GM23248 (cell line): Measurements from ENCODE around the gene STMP1.

ENCODE experiments used
- EZH2 ChIP-seq: fragments of 200-600 bp; sonication (generic); IDR thresholded peaks from 2 replicates; pipeline ENCODE4 v1.6.1; 2018; ENCODE audit warnings: antibody characterized with exemption, mild to moderate bottlenecking; ENCODE audit not compliant: insufficient read depth, poor library complexity, severe bottlenecking
- EZH2phosphoT487 ChIP-seq: fragments of 200-600 bp; sonication (generic); IDR thresholded peaks from 2 replicates; pipeline ENCODE4 v1.6.1; 2018; ENCODE audit warnings: antibody characterized with exemption, moderate library complexity, mild to moderate bottlenecking, low read depth; ENCODE audit not compliant: insufficient read depth

DNA sequence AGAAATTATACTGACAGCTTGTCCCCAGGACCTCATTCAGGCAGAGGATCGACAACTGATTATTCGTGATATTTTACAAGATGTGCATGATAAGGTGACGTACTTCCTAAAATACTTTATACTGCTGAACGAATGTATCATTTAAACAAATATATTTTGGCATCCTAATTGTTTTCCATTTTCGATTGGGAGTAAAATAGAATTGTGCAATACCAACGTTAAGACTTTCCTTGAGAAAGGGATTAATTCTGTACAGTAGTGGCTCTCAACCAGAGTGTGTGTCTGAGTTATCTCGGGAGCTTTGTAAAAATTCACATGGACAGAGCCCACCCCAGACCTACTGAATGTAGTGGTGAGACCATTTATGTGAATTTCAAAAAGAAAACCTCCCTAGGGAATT, 43.8 kb upstream of the STMP1 start:
- TF ChIP-seq EZH2 (no peak), EZH2phosphoT487 (no peak)
